DND-41 (cell line): ENCODE data around the gene SMC1A.

Experiments used
- CTCF ChIP-seq: IDR thresholded peaks from 2 replicates; pipeline ENCODE4 v1.5.1; 2012; ENCODE audit warnings: borderline replicate concordance, low read length, moderate library complexity, mild to moderate bottlenecking; ENCODE audit not compliant: poor library complexity, severe bottlenecking; ENCODE audit errors: extremely low read depth
- EZH2 ChIP-seq: IDR thresholded peaks from 3 replicates; pipeline ENCODE4 v1.6.1; 2012; ENCODE audit warnings: borderline replicate concordance, low read depth, mild to moderate bottlenecking, moderate library complexity, low read length, inconsistent platforms; ENCODE audit not compliant: severe bottlenecking

GRCh38 chrX:53330331-53330730 lies 92.1 kb downstream of the SMC1A start:
- no peak for TF ChIP-seq CTCF
- no peak for TF ChIP-seq EZH2
